ENCODE data around the gene EBI3. TPM values are rescaled to one million over a fixed set of nuclear protein-coding genes. Genes with fewer than 3 reads are reported as not detected.

EBI3 gene
- total and polyA plus RNA-seq, 2 of the 8 experiments (the other 6 are each of a cell fraction or from before 2014, with no cell fraction given): 0.99 to 8.4 TPM

GRCh38 chr19:4197625-4198466 is 31.5 kb upstream of the EBI3 start:
- WGBS, 2 experiments (ENCODE audit: extremely low coverage in 1 of 2, insufficient coverage in 1 of 2, insufficient read length in 1 of 2, insufficient replicate concordance in 2 of 2, low coverage in 1 of 2, low lambda C conversion rate in 2 of 2, missing lambda C conversion rate in 1 of 2): 33 to 100% methylated on average over 3 to 36 of the region's 70 CpGs
- CTCF ChIA-PET (ENCODE audit: partially characterized antibody): interaction anchor here (8.5 kb wide), 1 partner anchor 30 kb away, joined by 91 read pairs; no protein-coding TSS in a partner anchor
- TF ChIP-seq BACH1 (IDR thresholded peaks at IDR 0.05; ENCODE audit: low read length) (no peak), TBP (IDR thresholded peaks at IDR 0.05; ENCODE audit: low read depth, low read length) (no peak), NRF1 (IDR thresholded peaks at IDR 0.05; ENCODE audit: low read depth, low read length) (no peak), E2F6 (IDR thresholded peaks at IDR 0.05) (peak; percentile 94), SIN3A (conservative IDR thresholded peaks at IDR 0.05 in 1 of 2, IDR thresholded peaks at IDR 0.05 in 1 of 2; ENCODE audit: low read depth in 1 of 2, low read length in 2 of 2) (no peak), MAX (IDR thresholded peaks at IDR 0.05) (peak; percentile 98), SRF (IDR thresholded peaks at IDR 0.05; ENCODE audit: low read depth, low read length) (no peak), GTF2F1 (IDR thresholded peaks at IDR 0.05; ENCODE audit: borderline replicate concordance, low read depth, low read length) (no peak), ASH2L (IDR thresholded peaks at IDR 0.05; ENCODE audit: low read length) (peak; percentile 71), RXRA (IDR thresholded peaks at IDR 0.05; ENCODE audit: insufficient read depth, low read depth, low read length) (no peak)

More at GRCh38 chr19:4197625-4198466, 31.5 kb upstream of the EBI3 start:
- no peak overlapping the region for H3K14ac ChIP-seq (ENCODE audit: insufficient read length)
- no peak overlapping the region for H2BK120ac ChIP-seq (replicated peaks; ENCODE audit: low read depth, low read length)
- H3K79me1 ChIP-seq (ENCODE audit: low read depth, low read length): no peaks in the 10 kb centered on the region
- no peak overlapping the region for H3K23ac ChIP-seq (ENCODE audit: insufficient read length)
- no peak overlapping the region for H3K9ac ChIP-seq (replicated peaks in 1 of 4; ENCODE audit: extremely low read depth in 1 of 4, low read depth in 3 of 4, low read length in 3 of 4)
- FAIRE-seq: no peak
- no peak overlapping the region for H2BK20ac ChIP-seq (ENCODE audit: low read length)
- POLR2A ChIA-PET (ENCODE audit: partially characterized antibody): interaction anchor here (1.0 to 1.4 kb wide), 2 partner anchors 8 to 222 kb away, joined by 3 to 4 read pairs; no protein-coding TSS in a partner anchor
- peak overlapping the region; percentile 22 for H4K5ac ChIP-seq (ENCODE audit: insufficient read length, low read depth, low read length)
- H3K4me3 ChIP-seq (ENCODE audit: extremely low read depth in 1 of 4, insufficient read depth in 2 of 4, low read depth in 3 of 4, low read length in 4 of 4): peak overlapping the region; percentile 23 to 87 (median 47); a peak in 7 of 8 replicates
- no peak overlapping the region for H2BK5ac ChIP-seq (ENCODE audit: low read depth, low read length)
- H4K8ac ChIP-seq (ENCODE audit: extremely low read depth, insufficient read depth, low read length): no peak overlapping the region; the same call in 1 of the 2 replicates
- H3K23me2 ChIP-seq (ENCODE audit: low read depth, low read length): peaks cover 4% of the 10 kb centered on the region
- H3K27me3 ChIP-seq (replicated peaks in 1 of 4; ENCODE audit: control insufficient read depth in 3 of 4, extremely low read depth in 1 of 4, insufficient read depth in 3 of 4, low read length in 3 of 4): peaks cover 0 to 7% (median 3%) of the 10 kb centered on the region in 4 experiments; a peak in 2 of 7 replicates
- H3K36me3 ChIP-seq (ENCODE audit: control insufficient read depth in 2 of 4, insufficient read depth in 4 of 4, low read length in 3 of 4): no peaks in the 10 kb centered on the region
- H3K4ac ChIP-seq (replicated peaks; ENCODE audit: insufficient read length, low read depth, low read length): peak overlapping the region; percentile 74
- H2BK12ac ChIP-seq (ENCODE audit: low read depth, low read length): no peak overlapping the region
- no peak overlapping the region for H3K18ac ChIP-seq (ENCODE audit: extremely low read depth, low read length)
- no peak overlapping the region for H2AK5ac ChIP-seq (ENCODE audit: low read depth, low read length)
- H3K4me1 ChIP-seq (replicated peaks in 1 of 4; ENCODE audit: control insufficient read depth in 3 of 4, insufficient read depth in 4 of 4, low read length in 3 of 4): peaks cover 0 to 2% (median 0%) of the 10 kb centered on the region in 4 experiments; a peak in 3 of 7 replicates
- DNase-seq (ENCODE audit: low read depth in 1 of 2, low spot score in 2 of 2): peak in 1 of 2 experiments; percentile 80
- H4K20me1 ChIP-seq (replicated peaks in 1 of 2; ENCODE audit: control insufficient read depth in 1 of 2, insufficient read depth in 2 of 2, low read length in 2 of 2): no peaks in the 10 kb centered on the region
- peak overlapping the region; percentile 65 to 79 for H3K4me2 ChIP-seq (ENCODE audit: insufficient read depth in 1 of 2, low read depth in 2 of 2, low read length in 2 of 2)
- no peak overlapping the region for H4K91ac ChIP-seq (replicated peaks; ENCODE audit: insufficient read length, low read length)
- no peak overlapping the region for H3K56ac ChIP-seq (replicated peaks; ENCODE audit: insufficient read length, low read depth, low read length)
- H2AFZ ChIP-seq (ENCODE audit: low read length): no peak overlapping the region
- H3K9me3 ChIP-seq (ENCODE audit: insufficient read depth in 2 of 2, low read depth in 1 of 2, low read length in 1 of 2): no peaks in the 10 kb centered on the region
- no peak overlapping the region for H2BK15ac ChIP-seq (ENCODE audit: low read length)
- H3K79me2 ChIP-seq (ENCODE audit: control insufficient read depth in 1 of 2, insufficient read depth in 2 of 2, low read length in 2 of 2): no peaks in the 10 kb centered on the region
- H3K27ac ChIP-seq (ENCODE audit: low read depth, low read length): no peak overlapping the region

Measured in H1 (cell line).